Trophoblast cell (in vitro differentiated cells and primary cell): ENCODE measurements around the gene PLCG1.

Source experiments
- DNase-seq, 2 donors: peaks; one replicate each; pipeline ENCODE4 v3.0.0-alpha.2; 2016
- H2AFZ ChIP-seq: 2 replicates; pipeline ENCODE4 v1.6.1; 2013; ENCODE audit warnings: low read length, moderate library complexity, mild to moderate bottlenecking; ENCODE audit not compliant: insufficient read depth, poor library complexity
- H2AK5ac ChIP-seq: 2 replicates; pipeline ENCODE4 v1.6.1; 2013; ENCODE audit warnings: mild to moderate bottlenecking, low read length
- H2BK120ac ChIP-seq: 2 replicates; pipeline ENCODE4 v1.6.1; 2013; ENCODE audit warnings: low read length, mild to moderate bottlenecking, moderate library complexity; ENCODE audit not compliant: insufficient read depth, poor library complexity
- H2BK12ac ChIP-seq: 2 replicates; pipeline ENCODE4 v1.6.1; 2013; ENCODE audit warnings: mild to moderate bottlenecking, low read length, moderate library complexity
- H2BK5ac ChIP-seq: 2 replicates; pipeline ENCODE4 v1.6.1; 2013; ENCODE audit warnings: low read length, low read depth, moderate library complexity, mild to moderate bottlenecking; ENCODE audit not compliant: poor library complexity
- H3K14ac ChIP-seq: 2 replicates; pipeline ENCODE4 v1.6.1; 2013; ENCODE audit warnings: mild to moderate bottlenecking, low read length
- H3K18ac ChIP-seq: 2 replicates; pipeline ENCODE4 v1.6.1; 2013; ENCODE audit warnings: mild to moderate bottlenecking, low read length
- H3K23ac ChIP-seq: 2 replicates; pipeline ENCODE4 v1.6.1; 2013; ENCODE audit warnings: low read length
- H3K27ac ChIP-seq: 2 replicates; pipeline ENCODE4 v1.5.1; 2013; ENCODE audit warnings: low read depth, mild to moderate bottlenecking, inconsistent platforms, low read length, moderate library complexity
- H3K27me3 ChIP-seq: 2 replicates; pipeline ENCODE4 v1.6.1; 2013; ENCODE audit warnings: inconsistent platforms, mild to moderate bottlenecking, low read length, moderate library complexity; ENCODE audit not compliant: insufficient read depth
- H3K36me3 ChIP-seq, 2 experiments: 1 replicate in 1 of 2; 2 replicates in 1 of 2; pipeline ENCODE4 v1.6.1; 2013; ENCODE audit warnings: low read length in 2 of 2, mild to moderate bottlenecking in 2 of 2, moderate library complexity in 1 of 2; ENCODE audit not compliant: insufficient read depth in 2 of 2, control insufficient read depth in 1 of 2
- H3K4ac ChIP-seq: 2 replicates; pipeline ENCODE4 v1.6.1; 2013; ENCODE audit warnings: low read depth, mild to moderate bottlenecking, low read length, moderate library complexity
- H3K4me1 ChIP-seq, 2 experiments: 1 replicate in 1 of 2; 2 replicates in 1 of 2; pipeline ENCODE4 v1.6.1; 2013; ENCODE audit warnings: low read length in 2 of 2, mild to moderate bottlenecking in 2 of 2, moderate library complexity in 1 of 2; ENCODE audit not compliant: insufficient read depth in 2 of 2, control insufficient read depth in 1 of 2
- H3K4me2 ChIP-seq: 2 replicates; pipeline ENCODE4 v1.6.1; 2013; ENCODE audit warnings: inconsistent platforms, mild to moderate bottlenecking, low read length, moderate library complexity
- H3K4me3 ChIP-seq: 2 replicates; pipeline ENCODE4 v1.5.1; 2013; ENCODE audit warnings: mild to moderate bottlenecking, low read depth, low read length, inconsistent platforms
- H3K79me1 ChIP-seq: one replicate; pipeline ENCODE4 v1.6.1; 2013; ENCODE audit warnings: low read length
- H3K79me2 ChIP-seq: 2 replicates; pipeline ENCODE4 v1.6.1; 2013; ENCODE audit warnings: low read length, mild to moderate bottlenecking; ENCODE audit not compliant: control insufficient read depth, insufficient read depth, poor library complexity
- H3K9ac ChIP-seq: 2 replicates; pipeline ENCODE4 v1.6.1; 2013; ENCODE audit warnings: mild to moderate bottlenecking, low read length
- H3K9me3 ChIP-seq: 2 replicates; pipeline ENCODE4 v1.6.1; 2013; ENCODE audit warnings: low read depth, mild to moderate bottlenecking, control low read depth, inconsistent platforms, low read length; ENCODE audit not compliant: insufficient read depth
- H4K12ac ChIP-seq: 2 replicates; pipeline ENCODE4 v1.6.1; 2013; ENCODE audit warnings: low read depth, mild to moderate bottlenecking, low read length, moderate library complexity
- H4K8ac ChIP-seq: 2 replicates; pipeline ENCODE4 v1.6.1; 2013; ENCODE audit warnings: low read depth, mild to moderate bottlenecking, low read length, moderate library complexity
- H4K91ac ChIP-seq: one replicate; pipeline ENCODE4 v1.6.1; 2013; ENCODE audit warnings: low read depth, mild to moderate bottlenecking, low read length, moderate library complexity
- WGBS: extraction: QIAGEN DNeasy Blood & Tissue Kit; methylation state at CpG from one replicate; pipeline ENCODE4 v1.1.7; 2013; ENCODE audit warnings: missing lambda C conversion rate; ENCODE audit not compliant: insufficient read length, insufficient coverage; ENCODE audit errors: extremely low coverage; 5-methylcytosine and 5-hydroxymethylcytosine counted together

PLCG1 gene

DNA sequence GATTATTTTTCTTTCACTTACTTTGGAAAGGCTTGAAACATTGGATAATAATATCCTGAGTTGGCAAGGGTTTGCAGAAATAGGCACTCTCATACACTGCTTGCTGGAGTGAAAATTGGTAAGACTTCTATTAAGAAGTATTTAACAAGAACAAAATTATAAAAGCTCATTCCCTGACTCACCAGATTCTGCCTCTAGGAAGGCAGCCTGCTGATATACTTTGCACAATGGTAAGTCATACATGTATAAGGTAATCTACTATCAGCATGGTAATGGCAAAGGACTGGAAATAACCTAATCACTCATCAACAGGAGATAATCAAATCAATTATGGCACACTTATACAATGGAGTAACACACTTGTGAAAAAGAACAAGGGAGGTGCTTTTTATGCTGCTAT lies 85.8 kb downstream of the PLCG1 start:
- Histone ChIP-seq H2AFZ (no peak overlapping the region), H3K9me3 (no peaks in the 10 kb centered on the region), H3K14ac (no peak overlapping the region), H3K4me2 (no peak overlapping the region), H3K27me3 (no peaks in the 10 kb centered on the region), H3K4ac (no peak overlapping the region), H2BK120ac (no peak overlapping the region), H2AK5ac (no peak overlapping the region), H3K4me3 (no peak overlapping the region), H3K4me1 (no peaks in the 10 kb centered on the region), H3K79me2 (no peaks in the 10 kb centered on the region), H3K23ac (no peak overlapping the region), H4K8ac (no peak overlapping the region), H4K91ac (no peak overlapping the region), H2BK5ac (no peak overlapping the region), H3K27ac (no peak overlapping the region), H3K36me3 (no peaks in the 10 kb centered on the region), H4K12ac (no peak overlapping the region), H3K9ac (no peak overlapping the region), H3K18ac (no peak overlapping the region), H2BK12ac (no peak overlapping the region), H3K79me1 (no peaks in the 10 kb centered on the region)
- no peak for DNase-seq

DNA sequence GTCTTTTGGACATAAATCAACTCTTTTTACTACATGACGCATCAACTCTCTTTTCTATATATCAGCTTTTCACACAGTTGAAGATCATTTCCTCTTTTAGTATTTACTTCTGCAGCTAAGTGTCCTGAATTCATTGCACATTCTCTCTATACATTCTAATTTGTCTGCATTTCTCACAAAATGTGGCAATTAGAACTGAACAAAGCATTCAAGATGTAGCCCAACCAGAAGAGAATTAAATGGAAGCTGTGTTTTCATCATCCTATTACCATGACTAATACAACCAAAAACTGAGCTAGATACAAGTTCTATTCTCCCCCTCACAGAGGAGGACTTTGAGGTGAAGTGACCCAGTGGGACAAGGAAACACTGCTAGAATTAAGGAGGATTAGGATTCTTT lies 86.9 kb downstream of the PLCG1 start:
- Histone ChIP-seq H3K27ac (no peak overlapping the region), H3K4me1 (no peaks in the 10 kb centered on the region), H3K4me2 (no peak overlapping the region), H3K14ac (no peak overlapping the region), H4K8ac (no peak overlapping the region), H3K9ac (no peak overlapping the region), H2BK12ac (no peak overlapping the region), H3K23ac (no peak overlapping the region), H2BK120ac (no peak overlapping the region), H2AFZ (no peak overlapping the region), H3K4me3 (no peak overlapping the region), H2BK5ac (no peak overlapping the region), H4K12ac (no peak overlapping the region), H3K18ac (no peak overlapping the region), H3K4ac (no peak overlapping the region), H3K27me3 (no peaks in the 10 kb centered on the region), H4K91ac (no peak overlapping the region), H3K79me2 (no peaks in the 10 kb centered on the region), H3K79me1 (no peaks in the 10 kb centered on the region), H3K9me3 (no peaks in the 10 kb centered on the region), H2AK5ac (no peak overlapping the region), H3K36me3 (no peaks in the 10 kb centered on the region)
- no CpG with 5 or more reads among the region's 1 CpG for WGBS
- DNase-seq: no peak

DNA sequence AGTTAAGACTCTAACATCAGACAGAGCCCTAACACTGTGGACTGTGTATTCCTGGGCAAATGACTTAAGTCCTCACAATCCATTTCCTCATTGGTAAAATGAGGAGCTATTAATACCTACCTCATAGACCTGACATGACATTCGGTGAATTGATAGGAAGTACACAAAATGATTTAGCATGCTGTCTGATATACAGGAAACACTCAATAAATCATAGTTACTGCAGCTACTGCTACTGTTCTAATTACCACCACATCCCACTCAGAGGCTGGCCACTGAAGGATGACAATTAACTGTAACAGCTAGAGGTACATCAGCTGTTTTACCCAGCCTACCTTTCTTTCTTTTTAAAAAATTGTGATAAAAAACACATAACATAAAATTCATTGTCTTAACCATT lies 87.7 kb downstream of the PLCG1 start:
- Histone ChIP-seq H3K4ac (no peak overlapping the region), H4K8ac (no peak overlapping the region), H3K36me3 (no peaks in the 10 kb centered on the region), H3K14ac (no peak overlapping the region), H4K91ac (no peak overlapping the region), H3K4me2 (no peak overlapping the region), H2AK5ac (no peak overlapping the region), H3K4me1 (no peaks in the 10 kb centered on the region), H2BK120ac (no peak overlapping the region), H3K9me3 (no peaks in the 10 kb centered on the region), H3K4me3 (no peak overlapping the region), H2BK12ac (no peak overlapping the region), H3K79me2 (no peaks in the 10 kb centered on the region), H3K27me3 (no peaks in the 10 kb centered on the region), H3K18ac (no peak overlapping the region), H2AFZ (no peak overlapping the region), H3K23ac (no peak overlapping the region), H3K27ac (no peak overlapping the region), H2BK5ac (no peak overlapping the region), H3K79me1 (no peaks in the 10 kb centered on the region), H4K12ac (no peak overlapping the region), H3K9ac (no peak overlapping the region)
- no peak for DNase-seq
- WGBS: no CpG with 5 or more reads among the region's 1 CpG

DNA sequence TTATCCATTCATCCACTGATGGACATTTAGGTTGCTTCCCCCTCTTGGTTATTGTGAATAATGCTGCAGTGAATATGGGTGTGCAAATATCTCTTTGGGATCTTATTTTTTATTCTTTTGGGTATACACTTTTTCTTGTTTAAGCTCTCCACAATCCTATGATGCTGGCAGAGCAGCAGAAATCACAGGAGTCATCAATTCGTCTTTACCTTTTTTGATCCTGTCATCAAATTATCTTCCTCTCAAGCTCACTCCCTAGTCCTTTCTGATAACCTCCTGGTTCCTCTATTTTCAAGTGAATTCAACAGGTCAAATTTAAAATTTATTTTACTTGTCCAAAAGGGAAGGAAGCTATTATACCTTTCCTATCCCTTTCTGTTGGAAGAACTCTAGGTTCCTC lies 89.1 kb downstream of the PLCG1 start:
- no peaks in the 10 kb centered on the region for H3K9me3 ChIP-seq
- WGBS: no CpG with 5 or more reads among the region's 1 CpG
- H4K8ac ChIP-seq: no peak overlapping the region
- H3K18ac ChIP-seq: no peak overlapping the region
- no peak overlapping the region for H2BK12ac ChIP-seq
- DNase-seq: no peak
- no peaks in the 10 kb centered on the region for H3K4me1 ChIP-seq
- H2BK5ac ChIP-seq: no peak overlapping the region
- no peak overlapping the region for H3K23ac ChIP-seq
- H4K91ac ChIP-seq: no peak overlapping the region
- H2AFZ ChIP-seq: no peak overlapping the region
- H3K14ac ChIP-seq: no peak overlapping the region
- H3K79me1 ChIP-seq: no peaks in the 10 kb centered on the region
- no peak overlapping the region for H2AK5ac ChIP-seq
- H3K27me3 ChIP-seq: no peaks in the 10 kb centered on the region
- no peak overlapping the region for H2BK120ac ChIP-seq
- H3K79me2 ChIP-seq: no peaks in the 10 kb centered on the region
- no peak overlapping the region for H3K4me2 ChIP-seq
- no peak overlapping the region for H3K4me3 ChIP-seq
- no peak overlapping the region for H3K9ac ChIP-seq
- H3K4ac ChIP-seq: no peak overlapping the region
- no peaks in the 10 kb centered on the region for H3K36me3 ChIP-seq
- no peak overlapping the region for H3K27ac ChIP-seq
- no peak overlapping the region for H4K12ac ChIP-seq
